Mucosa of rectum (tissue), 2 donors: Measurements from ENCODE around the gene BRF1.
"Not testable (repeated sequence)": the region's sequence is repeated elsewhere in the genome, so short reads cannot be mapped to it uniquely, and the experiment has no call there.

ENCODE experiments used
- H3K27ac ChIP-seq, 2 donors: one replicate each; pipeline ENCODE4 v1.7.0; 2013; ENCODE audit warnings: inconsistent platforms in 2 of 2, low read depth in 2 of 2, low read length in 2 of 2
- H3K27me3 ChIP-seq, 2 donors: one replicate each; pipeline ENCODE4 v1.7.0; 2013; ENCODE audit warnings: low read length in 2 of 2; ENCODE audit not compliant: control insufficient read depth in 2 of 2, insufficient read depth in 2 of 2
- H3K36me3 ChIP-seq, 2 donors: one replicate each; pipeline ENCODE4 v1.7.0; 2013; ENCODE audit warnings: low read length in 2 of 2; ENCODE audit not compliant: control insufficient read depth in 2 of 2, insufficient read depth in 2 of 2
- H3K4me1 ChIP-seq, 2 donors: one replicate each; pipeline ENCODE4 v1.7.0; 2013; ENCODE audit warnings: low read length in 2 of 2, mild to moderate bottlenecking in 1 of 2; ENCODE audit not compliant: control insufficient read depth in 2 of 2, insufficient read depth in 2 of 2
- H3K4me3 ChIP-seq, 2 donors: one replicate each; pipeline ENCODE4 v1.7.0; 2013; ENCODE audit warnings: low read length in 2 of 2
- H3K9ac ChIP-seq, 2 donors: one replicate each; pipeline ENCODE4 v1.7.0; 2013; ENCODE audit warnings: low read length in 2 of 2, low read depth in 1 of 2, mild to moderate bottlenecking in 1 of 2
- H3K9me3 ChIP-seq, 2 donors: one replicate each; pipeline ENCODE4 v1.7.0; 2013; ENCODE audit warnings: low read length in 2 of 2; ENCODE audit not compliant: control insufficient read depth in 2 of 2
- donor health status: healthy.
- donor health status: Normal muscosa, but diverticular disease.

The BRF1 gene

GRCh38 chr14:105279642-105280361, 21.0 kb downstream of the BRF1 start:
- Histone ChIP-seq H3K36me3 (no peaks in the 10 kb centered on the region), H3K27ac (no peak overlapping the region), H3K27me3 (no peaks in the 10 kb centered on the region), H3K4me1 (peaks cover 0 to 3% of the 10 kb centered on the region in 2 donors), H3K9me3 (no peaks in the 10 kb centered on the region), H3K9ac (no peak overlapping the region), H3K4me3 (no peak overlapping the region)

GRCh38 chr14:105277448-105277847, 23.4 kb downstream of the BRF1 start:
- not testable (repeated sequence) for H3K27ac ChIP-seq, H3K9me3 ChIP-seq

GRCh38 chr14:105275267-105275946, 25.4 kb downstream of the BRF1 start:
- H3K9me3 ChIP-seq = no peaks in the 10 kb centered on the region
- peaks cover 0 to 3% of the 10 kb centered on the region in 2 donors for H3K36me3 ChIP-seq
- no peaks in the 10 kb centered on the region for H3K27me3 ChIP-seq
- no peaks in the 10 kb centered on the region for H3K4me1 ChIP-seq
- no peak overlapping the region for H3K4me3 ChIP-seq
- H3K27ac ChIP-seq = no peak overlapping the region
- H3K9ac ChIP-seq = no peak overlapping the region

More at GRCh38 chr14:105277448-105277847, 23.4 kb downstream of the BRF1 start:
- H3K36me3 ChIP-seq, H3K4me3 ChIP-seq, H3K27me3 ChIP-seq, H3K9ac ChIP-seq, H3K4me1 ChIP-seq: not testable (repeated sequence)

- Histone ChIP-seq H3K27ac (no peak overlapping the region), H3K4me3 (no peak overlapping the region), H3K4me1 (no peaks in the 10 kb centered on the region), H3K36me3 (peaks cover 0 to 3% of the 10 kb centered on the region in 2 donors), H3K9ac (no peak overlapping the region), H3K27me3 (no peaks in the 10 kb centered on the region), H3K9me3 (no peaks in the 10 kb centered on the region)
These were observed 26.2 kb downstream of the BRF1 start for GRCh38 chr14:105274637-105275036.

- H3K4me1 ChIP-seq = no peaks in the 10 kb centered on the region
- H3K27ac ChIP-seq = no peak overlapping the region
- no peak overlapping the region for H3K9ac ChIP-seq
These were observed 27.7 kb downstream of the BRF1 start for GRCh38 chr14:105273062-105273461.

GRCh38 chr14:105272623-105273022, 28.2 kb downstream of the BRF1 start:
- H3K9me3 ChIP-seq = no peaks in the 10 kb centered on the region
- no peaks in the 10 kb centered on the region for H3K4me1 ChIP-seq
- H3K4me3 ChIP-seq = no peak overlapping the region
- no peak overlapping the region for H3K27ac ChIP-seq
- H3K36me3 ChIP-seq = peaks cover 6 to 8% of the 10 kb centered on the region in 2 donors
- H3K27me3 ChIP-seq = no peaks in the 10 kb centered on the region
- H3K9ac ChIP-seq = no peak overlapping the region

More at GRCh38 chr14:105273062-105273461, 27.7 kb downstream of the BRF1 start:
- H3K27me3 ChIP-seq = no peaks in the 10 kb centered on the region
- H3K4me3 ChIP-seq = no peak overlapping the region
- peaks cover 4 to 6% of the 10 kb centered on the region in 2 donors for H3K36me3 ChIP-seq
- no peaks in the 10 kb centered on the region for H3K9me3 ChIP-seq

- no peaks in the 10 kb centered on the region for H3K4me1 ChIP-seq
- H3K36me3 ChIP-seq = peaks cover 6 to 8% of the 10 kb centered on the region in 2 donors
- H3K9ac ChIP-seq = no peak overlapping the region
- H3K4me3 ChIP-seq = no peak overlapping the region
- H3K27me3 ChIP-seq = no peaks in the 10 kb centered on the region
- no peak overlapping the region for H3K27ac ChIP-seq
- no peaks in the 10 kb centered on the region for H3K9me3 ChIP-seq
These were observed 29.4 kb downstream of the BRF1 start for GRCh38 chr14:105271224-105271890.

- Histone ChIP-seq H3K9ac (no peak overlapping the region), H3K27me3 (no peaks in the 10 kb centered on the region), H3K36me3 (peaks cover 6 to 8% of the 10 kb centered on the region in 2 donors), H3K27ac (no peak overlapping the region), H3K4me1 (no peaks in the 10 kb centered on the region), H3K9me3 (no peaks in the 10 kb centered on the region), H3K4me3 (no peak overlapping the region)
These were observed 31.4 kb downstream of the BRF1 start for GRCh38 chr14:105269405-105269804.

- no peaks in the 10 kb centered on the region for H3K9me3 ChIP-seq
- H3K36me3 ChIP-seq = peaks cover 6 to 8% of the 10 kb centered on the region in 2 donors
- H3K27me3 ChIP-seq = no peaks in the 10 kb centered on the region
- no peak overlapping the region for H3K9ac ChIP-seq
- no peak overlapping the region for H3K4me3 ChIP-seq
- H3K4me1 ChIP-seq = no peaks in the 10 kb centered on the region
- no peak overlapping the region for H3K27ac ChIP-seq
These were observed 32.0 kb downstream of the BRF1 start for GRCh38 chr14:105268736-105269354.
